Sigmoid colon (tissue), 7 donors: ENCODE measurements around the gene FCER1A. TPM values are rescaled to one million over a fixed set of nuclear protein-coding genes. Genes with fewer than 3 reads are reported as not detected.

ENCODE experiments used
- DNase-seq: peaks from one replicate; pipeline ENCODE4 v3.0.0-alpha.2; 2019
- H3K27ac ChIP-seq, 4 donors: fragments of 200-600 bp; sonication (generic); one replicate each; pipeline ENCODE4 v1.5.1; 2016 to 2019; ENCODE audit warnings: mild to moderate bottlenecking in 1 of 4
- H3K27me3 ChIP-seq, 3 donors: fragments of 200-600 bp; sonication (generic); one replicate each; pipeline ENCODE4 v1.5.1; 2019; ENCODE audit warnings: mild to moderate bottlenecking in 1 of 3
- H3K36me3 ChIP-seq, 4 donors: fragments of 200-600 bp; sonication (generic); one replicate each; pipeline ENCODE4 v1.5.1; 2016 to 2019
- H3K4me1 ChIP-seq, 4 donors: fragments of 200-600 bp; sonication (generic); one replicate each; pipeline ENCODE4 v1.5.1; 2017 to 2019
- H3K4me3 ChIP-seq, 4 donors: fragments of 200-600 bp; sonication (generic); one replicate each; pipeline ENCODE4 v1.5.1; 2017 to 2019; ENCODE audit warnings: mild to moderate bottlenecking in 2 of 4, moderate library complexity in 1 of 4
- H3K9me3 ChIP-seq, 4 donors: fragments of 200-600 bp in 3 of 4; sonication (generic) in 3 of 4; one replicate each; pipeline versions ENCODE4 v1.5.1 to v1.6.1; 2013 to 2019
- CTCF ChIP-seq, 4 experiments: fragments of 450-650 bp in 3 of 4; fragments of 200-600 bp in 1 of 4; IDR thresholded peaks; one replicate each; pipeline ENCODE4 v1.5.1; 2016 to 2019; ENCODE audit warnings: antibody characterized with exemption in 4 of 4, mild to moderate bottlenecking in 3 of 4, moderate library complexity in 2 of 4
- EP300 ChIP-seq, 4 donors: sonication (generic); formaldehyde crosslinking; IDR thresholded peaks; one replicate each; pipeline ENCODE4 v1.6.1; 2017; ENCODE audit warnings: antibody characterized with exemption in 4 of 4
- POLR2A ChIP-seq, 2 donors: fragments of 450-650 bp; IDR thresholded peaks; one replicate each; pipeline ENCODE4 v1.6.1; 2016; ENCODE audit warnings: antibody characterized with exemption in 2 of 2, mild to moderate bottlenecking in 2 of 2, moderate library complexity in 2 of 2
- POLR2AphosphoS5 ChIP-seq, 4 donors: sonication (generic); formaldehyde crosslinking; IDR thresholded peaks; one replicate each; pipeline ENCODE4 v1.6.1; 2017; ENCODE audit warnings: antibody characterized with exemption in 4 of 4
- WGBS, 2 donors: extraction: QIAGEN DNeasy Blood & Tissue Kit; methylation state at CpG; one replicate each; pipeline ENCODE4 v1.1.7; 2013; 5-methylcytosine and 5-hydroxymethylcytosine counted together
- intact Hi-C: fragments of 100-400 bp; cut with DNase I; formaldehyde crosslinking; loops from one replicate; pipeline ENCODE4 v1.15.1; 2023
- polyA plus RNA-seq, 3 donors: library from polyadenylated mRNA; stranded (reverse); fragments of 200-250 nt; gene quantifications; one replicate each; pipeline ENCODE4 v1.2.3, GENCODE V29; 2013
- total RNA-seq, 4 donors: library from RNA; depleted of rRNA; stranded (reverse); fragments of >200 nt; gene quantifications; one replicate each; pipeline ENCODE4 v1.1.0, GENCODE V29; 2016
- donor health status: healthy with polysubstance abuse.
- donor health status: Bipolar disorder and iron deficiency.
- donor health status: healthy.

The FCER1A gene
- total and polyA plus RNA-seq, 7 donors: 0.33 to 5.4 (median 3.4) TPM; not detected in 3

- no peak for TF ChIP-seq EP300 (IDR thresholded peaks at IDR 0.05)
- no peak for TF ChIP-seq POLR2AphosphoS5 (IDR thresholded peaks at IDR 0.05)
- TF ChIP-seq CTCF (IDR thresholded peaks at IDR 0.05): no peak
- TF ChIP-seq POLR2A (IDR thresholded peaks at IDR 0.05): no peak
- H3K9me3 ChIP-seq: no peaks in the 10 kb centered on the region
- intact Hi-C loops: no loop called here
- no peak for DNase-seq
- no peaks in the 10 kb centered on the region for H3K27me3 ChIP-seq
- H3K27ac ChIP-seq: no peak overlapping the region
- no peaks in the 10 kb centered on the region for H3K4me1 ChIP-seq
- H3K4me3 ChIP-seq: no peak overlapping the region
- no peaks in the 10 kb centered on the region for H3K36me3 ChIP-seq
Measured at GRCh38 chr1:159311679-159312078, 9.5 kb downstream of the FCER1A start.

- H3K36me3 ChIP-seq: no peaks in the 10 kb centered on the region
- no peak overlapping the region for H3K27ac ChIP-seq
- H3K4me3 ChIP-seq: no peak overlapping the region
- no peaks in the 10 kb centered on the region for H3K27me3 ChIP-seq
- no peaks in the 10 kb centered on the region for H3K9me3 ChIP-seq
- H3K4me1 ChIP-seq: no peaks in the 10 kb centered on the region
- no peak for DNase-seq
- TF ChIP-seq EP300 (IDR thresholded peaks at IDR 0.05) (no peak), CTCF (IDR thresholded peaks at IDR 0.05) (no peak), POLR2AphosphoS5 (IDR thresholded peaks at IDR 0.05) (no peak), POLR2A (IDR thresholded peaks at IDR 0.05) (no peak)
- intact Hi-C loops: no loop called here
Measured at GRCh38 chr1:159315381-159315780, 13.2 kb downstream of the FCER1A start.

DNA sequence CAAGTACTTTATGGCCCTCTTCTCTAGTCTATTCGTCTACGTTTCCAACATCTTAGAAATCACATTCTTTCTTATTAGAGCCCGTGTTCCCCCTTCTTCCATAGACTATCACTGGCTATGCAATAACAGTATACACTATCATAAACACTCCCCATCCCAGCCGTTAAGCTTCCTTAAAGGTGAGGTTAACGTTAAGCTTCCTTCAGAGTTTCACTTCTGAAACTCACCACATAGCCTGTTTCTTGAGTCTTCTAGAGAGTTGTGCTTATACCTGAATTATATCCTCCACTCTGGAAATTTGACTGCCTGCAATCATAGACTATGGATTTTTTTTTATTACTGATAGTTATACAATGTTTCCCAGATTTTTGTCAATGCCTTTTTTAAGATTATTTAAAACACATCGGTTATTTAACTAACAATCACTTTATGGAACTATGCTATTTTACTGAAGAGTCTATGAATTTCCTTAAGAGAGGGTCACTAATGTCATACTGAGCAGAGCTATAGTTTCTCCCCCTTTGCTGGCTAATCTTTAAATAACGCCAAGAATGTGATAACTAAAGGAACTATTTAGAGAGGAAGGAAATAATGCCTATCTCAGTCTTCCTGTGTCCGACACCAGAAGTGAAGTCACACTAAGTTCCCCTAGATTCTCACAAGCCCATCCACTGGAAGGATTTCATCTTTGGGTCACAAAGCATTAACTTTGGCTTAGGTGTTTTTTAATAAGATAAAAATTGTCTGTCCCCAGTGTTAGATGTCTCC, 16.8 kb downstream of the FCER1A start:
- 56 to 64% methylated on average over 8 of the region's 8 CpGs for WGBS, 2 donors
- intact Hi-C loops: no loop called here
- H3K27ac ChIP-seq: no peak overlapping the region
- TF ChIP-seq CTCF (IDR thresholded peaks at IDR 0.05) (no peak), POLR2AphosphoS5 (IDR thresholded peaks at IDR 0.05) (no peak), POLR2A (IDR thresholded peaks at IDR 0.05) (no peak), EP300 (IDR thresholded peaks at IDR 0.05) (no peak)
- no peaks in the 10 kb centered on the region for H3K36me3 ChIP-seq
- no peak overlapping the region for H3K4me3 ChIP-seq
- no peaks in the 10 kb centered on the region for H3K27me3 ChIP-seq
- no peaks in the 10 kb centered on the region for H3K4me1 ChIP-seq
- no peak for DNase-seq
- H3K9me3 ChIP-seq: no peaks in the 10 kb centered on the region

GRCh38 chr1:159334797-159335196, 32.7 kb downstream of the FCER1A start:
- TF ChIP-seq EP300 (IDR thresholded peaks at IDR 0.05) (no peak), CTCF (IDR thresholded peaks at IDR 0.05) (no peak), POLR2AphosphoS5 (IDR thresholded peaks at IDR 0.05) (no peak), POLR2A (IDR thresholded peaks at IDR 0.05) (no peak)
- Histone ChIP-seq H3K36me3 (no peaks in the 10 kb centered on the region), H3K27ac (no peak overlapping the region), H3K4me1 (no peaks in the 10 kb centered on the region), H3K27me3 (no peaks in the 10 kb centered on the region), H3K9me3 (peaks cover 0 to 3% (median 0%) of the 10 kb centered on the region in 4 donors), H3K4me3 (no peak overlapping the region)
- no peak for DNase-seq
- intact Hi-C loops: no loop called here
- WGBS, 2 donors: 53 to 81% methylated on average over 2 of the region's 2 CpGs

DNA sequence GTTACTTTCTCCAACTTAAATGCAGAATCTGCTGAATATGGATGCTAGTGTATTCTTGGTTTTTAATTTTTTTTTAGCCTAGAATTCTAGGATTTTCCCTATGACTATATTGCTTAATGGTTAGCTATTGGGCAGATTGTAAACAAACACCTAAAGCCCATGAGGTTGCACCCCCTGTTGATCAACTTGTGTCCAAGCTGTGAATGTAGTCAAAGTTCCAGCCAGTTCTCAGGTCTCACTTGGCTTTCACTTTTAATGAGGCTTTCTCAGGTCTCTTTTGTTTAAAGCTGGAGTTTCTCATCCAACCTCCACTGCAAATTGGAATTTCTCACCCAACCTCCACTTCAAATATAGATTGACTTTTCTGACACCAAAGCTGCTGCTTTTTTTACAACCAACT, 35.9 kb downstream of the FCER1A start:
- intact Hi-C loops: no loop called here
- Histone ChIP-seq H3K36me3 (no peaks in the 10 kb centered on the region), H3K27me3 (no peaks in the 10 kb centered on the region), H3K9me3 (no peaks in the 10 kb centered on the region), H3K27ac (no peak overlapping the region), H3K4me3 (no peak overlapping the region), H3K4me1 (no peaks in the 10 kb centered on the region)
- DNase-seq: no peak
- TF ChIP-seq POLR2A (IDR thresholded peaks at IDR 0.05): no peak
- no peak for TF ChIP-seq EP300 (IDR thresholded peaks at IDR 0.05)
- TF ChIP-seq POLR2AphosphoS5 (IDR thresholded peaks at IDR 0.05): no peak
- no peak for TF ChIP-seq CTCF (IDR thresholded peaks at IDR 0.05)
